Smooth muscle cell of trachea (primary cell): ENCODE results near the gene IFITM2. TPM values are rescaled to one million over a fixed set of nuclear protein-coding genes. Genes with fewer than 3 reads are reported as not detected.

Source experiments
- total RNA-seq: library from RNA; depleted of rRNA; stranded (reverse); fragments of >200 nt; gene quantifications from 2 replicates; pipeline ENCODE4 v1.2.1, GENCODE V29; 2014

IFITM2 gene
- total RNA-seq, result 49.7 and 93.9 TPM in 2 replicates

DNA sequence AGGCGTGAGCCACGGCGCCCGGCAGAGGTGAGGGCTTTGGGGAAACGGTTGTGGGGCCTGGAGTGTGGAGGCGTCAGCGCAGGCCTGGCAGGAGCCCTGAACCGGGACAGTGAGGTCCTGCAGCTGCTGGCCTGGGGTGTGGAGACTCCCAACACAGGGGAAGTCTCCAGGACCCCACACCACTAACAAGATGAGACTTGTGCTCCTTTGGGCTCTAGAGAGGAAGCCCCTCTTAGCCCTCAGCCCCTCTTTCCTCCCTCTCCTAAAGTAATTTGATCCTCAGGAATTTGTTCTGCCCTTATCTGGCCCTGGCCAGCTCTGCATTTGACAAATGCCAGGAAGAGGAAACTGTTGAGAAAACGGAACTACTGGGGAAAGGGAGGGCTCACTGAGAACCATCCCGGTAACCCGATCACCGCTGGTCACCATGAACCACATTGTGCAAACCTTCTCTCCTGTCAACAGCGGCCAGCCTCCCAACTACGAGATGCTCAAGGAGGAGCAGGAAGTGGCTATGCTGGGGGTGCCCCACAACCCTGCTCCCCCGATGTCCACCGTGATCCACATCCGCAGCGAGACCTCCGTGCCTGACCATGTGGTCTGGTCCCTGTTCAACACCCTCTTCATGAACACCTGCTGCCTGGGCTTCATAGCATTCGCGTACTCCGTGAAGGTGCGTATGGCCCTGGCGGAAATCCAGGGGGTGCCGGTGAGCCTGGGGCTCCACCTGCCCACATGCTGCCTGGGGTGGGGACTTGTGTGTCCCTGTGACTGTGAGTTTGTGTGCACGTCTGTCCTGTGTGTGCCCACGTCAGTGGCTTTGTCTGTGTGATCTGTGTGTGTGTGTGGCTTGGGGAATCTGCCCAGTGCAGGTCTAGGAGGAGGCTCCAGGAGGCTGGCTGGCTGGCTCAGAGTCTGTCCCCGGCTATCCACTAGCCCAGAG lies at the start of gene IFITM2:
TSS of gene IFITM2 (plus strand) at position 51 of the 943 bp plus-strand sequence. CDS start at position 428, 377 bp downstream.

DNA sequence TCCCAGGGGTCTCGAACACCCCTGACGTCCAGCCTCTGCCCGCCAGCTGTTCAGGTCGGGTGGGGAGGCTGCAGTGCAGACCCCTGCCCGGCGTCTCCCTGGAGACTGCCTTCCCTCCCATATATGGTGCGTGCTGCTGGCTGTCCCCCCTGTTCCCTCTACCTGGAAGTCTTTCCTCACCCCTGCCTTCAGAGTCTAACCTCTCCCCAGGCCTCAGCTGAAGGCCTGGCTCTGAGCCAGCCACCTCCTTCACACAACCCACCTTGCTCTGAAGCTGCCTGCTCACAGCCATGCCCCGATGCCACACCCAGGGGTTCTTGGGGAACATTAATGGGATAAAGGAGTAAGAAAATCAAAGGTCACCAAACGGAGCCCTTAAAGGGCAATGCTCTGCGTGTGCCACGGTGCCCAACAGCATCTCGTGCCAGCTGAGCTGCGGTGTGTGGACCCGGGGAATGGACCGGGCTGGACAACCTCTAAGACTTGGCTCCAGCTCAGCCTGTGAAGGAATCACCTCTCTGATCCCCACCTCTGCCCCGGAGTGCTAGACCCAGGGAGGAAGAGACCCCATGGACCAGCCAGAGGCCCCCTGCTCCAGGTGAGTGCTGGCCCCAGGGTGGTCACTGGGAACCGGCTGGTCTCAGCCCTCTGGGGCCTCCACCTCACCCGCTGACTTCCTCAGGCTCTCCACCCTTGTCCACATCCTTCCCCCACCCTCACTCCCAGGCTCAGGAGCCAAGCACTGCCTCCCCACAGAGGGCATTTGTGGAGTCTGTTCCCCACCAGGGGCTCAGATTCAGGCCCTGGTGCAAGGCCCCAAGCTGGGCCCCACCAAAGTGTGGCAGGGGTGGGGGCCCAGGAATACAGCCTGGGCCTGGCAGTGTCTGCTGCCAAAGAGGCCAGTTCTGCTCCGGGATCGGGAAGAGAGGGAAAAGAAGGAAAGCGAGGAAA lies 29.3 kb upstream of the IFITM2 start, which contains the start of gene NLRP6:
TSS of gene NLRP6 (plus strand) at position 407 of the 951 bp plus-strand sequence. CDS start at position 570, 163 bp downstream.

DNA sequence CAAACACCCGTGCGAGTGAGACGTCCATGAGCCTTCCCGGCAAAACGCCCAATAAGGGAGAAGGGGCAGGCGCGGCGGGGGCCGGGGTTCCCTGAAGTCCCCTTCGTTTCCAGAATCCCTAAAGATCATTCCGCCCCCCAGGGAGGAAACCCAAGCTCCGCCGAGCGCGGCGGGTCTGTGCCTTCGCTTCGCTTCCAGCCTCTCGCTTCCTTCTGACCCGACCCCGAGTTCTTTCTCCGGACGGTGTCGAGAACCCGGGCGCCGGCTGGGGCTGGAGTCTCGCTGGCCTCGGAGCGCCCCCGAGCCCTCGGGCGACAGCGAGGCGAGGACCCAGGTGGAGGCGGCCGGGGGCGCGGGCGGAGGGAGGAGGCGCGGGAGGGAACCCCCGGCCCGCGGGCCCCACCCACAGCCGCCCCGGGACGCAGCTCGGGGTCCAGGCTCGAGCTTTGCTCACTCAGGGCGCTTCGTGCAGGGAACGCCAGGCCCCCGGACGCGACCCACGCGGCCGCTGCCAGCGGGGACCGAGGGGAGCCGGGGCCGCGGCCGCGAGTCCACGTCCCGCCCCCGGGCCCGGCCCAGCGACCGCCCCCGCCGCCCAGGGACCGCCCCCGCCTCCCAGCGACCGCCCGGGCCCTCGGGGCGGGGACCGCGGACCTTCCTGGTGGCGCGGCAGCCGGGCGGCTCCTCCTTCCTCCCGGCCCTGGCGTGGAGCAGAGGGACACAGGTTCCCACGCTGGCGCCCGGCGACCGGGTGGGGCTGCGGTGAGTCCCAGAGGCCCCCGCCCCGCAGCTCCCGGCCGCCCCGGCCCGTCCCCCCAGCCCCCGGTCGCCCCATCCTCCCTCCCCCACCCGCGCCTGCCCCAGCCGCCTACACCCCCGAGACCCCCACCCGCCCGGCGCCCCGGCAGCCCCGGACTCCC lies 18.9 kb upstream of the IFITM2 start, which contains the start of gene PGGHG:
TSS of gene PGGHG (plus strand) at position 649 of the 920 bp plus-strand sequence. CDS start 691 bp downstream, outside the sequence.

DNA sequence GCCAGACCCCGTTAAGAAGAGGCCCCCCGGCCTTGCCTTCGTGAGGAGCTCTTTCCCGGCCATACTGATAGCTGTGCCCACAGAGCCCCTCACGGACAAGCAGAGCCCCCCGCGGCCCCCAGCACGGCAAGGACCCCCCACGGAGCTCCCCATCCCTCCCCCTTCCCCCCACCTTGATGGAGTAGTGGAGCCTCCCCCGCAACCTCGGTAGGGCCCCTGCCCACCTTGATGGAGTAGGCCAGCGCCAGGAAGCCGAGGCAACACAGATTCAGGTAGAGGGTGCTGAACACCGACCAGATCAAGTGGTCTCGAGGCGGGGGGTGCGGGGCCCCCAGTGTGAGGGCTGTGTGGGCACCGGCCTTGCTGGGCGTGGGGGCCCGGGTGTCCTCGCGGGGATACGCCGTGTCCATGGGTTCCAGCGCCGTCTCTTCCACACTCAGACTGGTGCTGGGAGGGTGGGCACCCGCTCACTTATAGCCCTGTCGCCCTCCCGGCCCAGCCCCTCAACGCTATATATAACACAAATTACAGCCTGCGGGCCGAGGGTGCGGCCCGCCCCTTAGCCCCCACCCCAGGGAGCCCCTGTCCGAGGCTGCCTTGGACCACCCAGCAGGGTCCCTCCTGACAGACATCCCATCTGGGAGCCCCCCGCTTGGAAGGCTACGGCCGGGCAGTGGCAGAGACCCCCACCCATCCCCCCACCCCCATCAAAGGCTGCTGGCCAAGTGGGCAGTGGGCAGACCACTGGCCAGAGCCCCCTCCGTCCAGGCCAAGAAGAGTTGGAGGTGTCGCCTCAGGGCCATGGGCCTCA lies 8.3 kb upstream of the IFITM2 start, which contains the start of gene IFITM5:
TSS of gene IFITM5 (minus strand) at position 446 of the 811 bp plus-strand sequence. CDS start at position 410, 36 bp downstream.

DNA sequence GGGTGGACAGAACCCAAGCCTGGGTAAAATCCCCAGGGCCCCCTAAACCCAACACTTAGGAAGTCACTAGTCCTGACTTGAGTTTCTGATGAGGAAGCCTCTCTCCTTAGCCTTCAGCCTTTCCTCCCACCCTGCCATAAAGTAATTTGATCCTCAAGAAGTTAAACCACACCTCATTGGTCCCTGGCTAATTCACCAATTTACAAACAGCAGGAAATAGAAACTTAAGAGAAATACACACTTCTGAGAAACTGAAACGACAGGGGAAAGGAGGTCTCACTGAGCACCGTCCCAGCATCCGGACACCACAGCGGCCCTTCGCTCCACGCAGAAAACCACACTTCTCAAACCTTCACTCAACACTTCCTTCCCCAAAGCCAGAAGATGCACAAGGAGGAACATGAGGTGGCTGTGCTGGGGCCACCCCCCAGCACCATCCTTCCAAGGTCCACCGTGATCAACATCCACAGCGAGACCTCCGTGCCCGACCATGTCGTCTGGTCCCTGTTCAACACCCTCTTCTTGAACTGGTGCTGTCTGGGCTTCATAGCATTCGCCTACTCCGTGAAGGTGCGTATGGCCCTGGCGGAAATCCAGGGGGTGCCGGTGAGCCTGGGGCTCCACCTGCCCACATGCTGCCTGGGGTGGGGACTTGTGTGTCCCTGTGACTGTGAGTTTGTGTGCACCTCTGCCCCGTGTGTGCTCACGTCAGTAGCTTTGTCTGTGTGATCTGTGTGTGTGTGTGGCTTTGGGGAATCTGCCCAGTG lies 6.4 kb downstream of the IFITM2 start, which contains the start of gene IFITM1:
TSS of gene IFITM1 (plus strand) at position 254 of the 767 bp plus-strand sequence. CDS start at position 385, 131 bp downstream.

Other genes starting within 250 kb of the IFITM2 start
- not detected in 2 replicates for gene SCGB1C1, start 114.7 kb upstream of the IFITM2 start, total RNA-seq
- gene BET1L, start 100.4 kb upstream of the IFITM2 start, total RNA-seq, result 25.5 and 26.3 TPM in 2 replicates
- gene RIC8A, start 100.1 kb upstream of the IFITM2 start, total RNA-seq, result 118 and 212 TPM in 2 replicates
- 10.8 and 14.1 TPM in 2 replicates for gene SIRT3, start 71.5 kb upstream of the IFITM2 start, total RNA-seq
- 115 and 168 TPM in 2 replicates for gene PSMD13, start 70.8 kb upstream of the IFITM2 start, total RNA-seq
- gene NLRP6, start 29.4 kb upstream of the IFITM2 start, total RNA-seq, result not detected in 2 replicates
- gene PGGHG, start 18.7 kb upstream of the IFITM2 start, total RNA-seq, result 7.9 and 18.0 TPM in 2 replicates
- gene IFITM5, start 8.3 kb upstream of the IFITM2 start, total RNA-seq, result 0.50 TPM in 1 of 2 replicates, not detected in the other
- 20.9 and 31.6 TPM in 2 replicates for gene IFITM1, start 6.2 kb downstream of the IFITM2 start, total RNA-seq
- 33.3 and 84.0 TPM in 2 replicates for gene IFITM3, start 13.0 kb downstream of the IFITM2 start, total RNA-seq
- 3.3 and 4.7 TPM in 2 replicates for gene B4GALNT4, start 61.7 kb downstream of the IFITM2 start, total RNA-seq
- 1.7 and 2.8 TPM in 2 replicates for gene PKP3, start 86.4 kb downstream of the IFITM2 start, total RNA-seq
- gene SIGIRR, start 107.2 kb downstream of the IFITM2 start, total RNA-seq, result 17.5 and 18.5 TPM in 2 replicates
- 0.17 TPM in 1 of 2 replicates, not detected in the other for gene ANO9, start 134.2 kb downstream of the IFITM2 start, total RNA-seq
- gene PTDSS2, start 142.5 kb downstream of the IFITM2 start, total RNA-seq, result 35.9 and 40.5 TPM in 2 replicates
- gene RNH1, start 199.4 kb downstream of the IFITM2 start, total RNA-seq, result 538 and 702 TPM in 2 replicates
- 49.5 and 62.4 TPM in 2 replicates for gene HRAS, start 227.8 kb downstream of the IFITM2 start, total RNA-seq
- 0.73 and 1.5 TPM in 2 replicates for gene LRRC56, start 229.7 kb downstream of the IFITM2 start, total RNA-seq